Breast epithelium (tissue), 3 donors: ENCODE measurements around the gene BRD4.

Experiments used
- CTCF ChIP-seq, 3 donors: fragments of 450-650 bp; IDR thresholded peaks; one replicate each; pipeline ENCODE4 v1.5.1; 2016 to 2017; ENCODE audit warnings: antibody characterized with exemption in 3 of 3, mild to moderate bottlenecking in 3 of 3, moderate library complexity in 3 of 3
- POLR2AphosphoS5 ChIP-seq, 3 donors: sonication (generic); formaldehyde crosslinking; IDR thresholded peaks; one replicate each; pipeline ENCODE4 v1.6.1; 2017; ENCODE audit warnings: antibody characterized with exemption in 3 of 3

- TF ChIP-seq CTCF (IDR thresholded peaks at IDR 0.05) (no peak), POLR2AphosphoS5 (IDR thresholded peaks at IDR 0.05) (no peak)
Measured at GRCh38 chr19:15357906-15358305, 25.6 kb upstream of the BRD4 start.
